ENCODE data around the gene HACD4.

The HACD4 gene

DNA sequence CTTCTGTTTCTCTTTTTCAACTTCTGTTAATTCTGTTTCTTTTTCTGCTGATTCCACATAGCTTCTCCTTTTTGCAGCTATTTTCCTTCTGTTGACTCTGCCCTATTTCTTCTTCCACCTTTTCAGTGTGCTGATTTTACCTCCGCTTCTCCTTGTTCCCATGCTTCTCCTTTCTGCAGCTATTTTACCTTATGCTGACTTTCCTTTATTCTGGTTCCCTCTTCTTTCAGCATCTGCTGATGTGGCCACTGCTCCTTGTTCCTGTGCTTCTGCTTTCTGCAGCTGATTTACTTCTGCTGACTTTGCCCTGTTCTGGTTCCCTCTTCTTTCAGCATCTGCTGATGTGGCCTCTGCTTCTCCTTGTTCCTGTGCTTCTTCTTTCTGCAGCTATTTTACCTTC lies 58.8 kb downstream of the HACD4 start:
- no peak overlapping the region for H3K27ac ChIP-seq

DNA sequence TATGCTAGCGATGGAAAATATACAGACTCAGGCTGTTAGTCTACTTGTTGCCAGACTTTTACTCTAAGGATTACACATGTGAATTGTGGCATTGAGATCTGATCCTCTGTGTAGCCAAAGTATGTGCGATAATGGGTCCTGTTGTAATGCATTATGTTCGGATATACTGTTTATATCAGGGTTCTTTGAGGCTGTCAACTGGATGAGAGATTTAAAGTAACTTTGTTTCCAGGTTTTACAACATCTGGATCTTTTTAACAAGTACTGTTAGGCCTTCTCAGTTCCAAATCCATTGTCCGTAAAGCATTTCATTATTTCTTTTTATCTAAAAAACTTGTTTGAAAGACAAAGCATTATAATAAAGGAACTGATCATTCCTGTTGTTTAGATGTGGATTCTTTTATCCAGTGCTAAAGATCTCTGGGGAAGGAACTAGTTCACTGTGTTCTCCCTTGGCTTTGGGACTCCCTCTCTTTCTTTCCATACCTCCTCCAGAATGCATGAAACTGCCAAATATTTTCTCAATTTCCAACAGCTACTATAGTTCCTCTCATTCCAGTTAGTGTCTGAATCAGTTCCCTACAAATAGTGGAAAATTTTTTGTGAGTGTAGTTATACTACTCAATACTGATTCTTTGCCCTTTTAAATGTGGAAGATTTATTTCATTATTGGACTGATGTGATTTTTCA lies 68.8 kb downstream of the HACD4 start:
- no peak overlapping the region for H3K27ac ChIP-seq
- no peak for DNase-seq (ENCODE audit: low spot score)
- TF ChIP-seq, protein P1, sequence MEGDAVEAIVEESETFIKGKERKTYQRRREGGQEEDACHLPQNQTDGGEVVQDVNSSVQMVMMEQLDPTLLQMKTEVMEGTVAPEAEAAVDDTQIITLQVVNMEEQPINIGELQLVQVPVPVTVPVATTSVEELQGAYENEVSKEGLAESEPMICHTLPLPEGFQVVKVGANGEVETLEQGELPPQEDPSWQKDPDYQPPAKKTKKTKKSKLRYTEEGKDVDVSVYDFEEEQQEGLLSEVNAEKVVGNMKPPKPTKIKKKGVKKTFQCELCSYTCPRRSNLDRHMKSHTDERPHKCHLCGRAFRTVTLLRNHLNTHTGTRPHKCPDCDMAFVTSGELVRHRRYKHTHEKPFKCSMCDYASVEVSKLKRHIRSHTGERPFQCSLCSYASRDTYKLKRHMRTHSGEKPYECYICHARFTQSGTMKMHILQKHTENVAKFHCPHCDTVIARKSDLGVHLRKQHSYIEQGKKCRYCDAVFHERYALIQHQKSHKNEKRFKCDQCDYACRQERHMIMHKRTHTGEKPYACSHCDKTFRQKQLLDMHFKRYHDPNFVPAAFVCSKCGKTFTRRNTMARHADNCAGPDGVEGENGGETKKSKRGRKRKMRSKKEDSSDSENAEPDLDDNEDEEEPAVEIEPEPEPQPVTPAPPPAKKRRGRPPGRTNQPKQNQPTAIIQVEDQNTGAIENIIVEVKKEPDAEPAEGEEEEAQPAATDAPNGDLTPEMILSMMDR (conservative IDR thresholded peaks at IDR 0.05; ENCODE audit: low read depth): no peak
- CTCF ChIA-PET: interaction anchor here (0.5 kb wide), 1 partner anchor 58 kb away, joined by 5 read pairs; no protein-coding TSS in a partner anchor
- POLR2A ChIA-PET (ENCODE audit: low non-redundant PET): no interaction called here

More for the DNA sequence above, 58.8 kb downstream of the HACD4 start:
- CTCF ChIA-PET: interaction anchor here (0.7 kb wide), 1 partner anchor 92 kb away, joined by 4 read pairs; no protein-coding TSS in a partner anchor
- TF ChIP-seq, protein P1 (conservative IDR thresholded peaks at IDR 0.05; ENCODE audit: low read depth): no peak
- POLR2A ChIA-PET (ENCODE audit: low non-redundant PET): no interaction called here
- DNase-seq (ENCODE audit: low spot score): no peak

DNA sequence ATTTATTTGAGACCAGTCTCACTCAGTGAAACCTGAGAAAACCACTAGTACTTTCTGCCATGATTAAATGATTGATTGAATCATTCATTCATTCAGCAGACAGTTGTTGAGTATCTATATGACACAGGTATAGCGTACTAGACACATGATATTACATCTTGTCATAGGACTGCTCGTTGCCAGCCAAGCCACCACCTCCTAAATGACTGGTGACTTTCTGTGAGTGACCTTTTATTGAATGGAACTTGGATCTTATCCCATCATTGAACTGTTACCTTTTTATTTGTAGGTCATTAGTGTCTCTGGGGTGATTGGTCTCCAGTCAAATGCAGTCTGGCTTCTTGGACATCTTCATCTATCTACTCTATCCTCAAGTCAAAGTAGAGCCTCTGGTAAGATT lies 80.7 kb downstream of the HACD4 start:
- DNase-seq (ENCODE audit: low spot score): no peak
- CTCF ChIA-PET: no interaction called here

More for the DNA sequence above, 80.7 kb downstream of the HACD4 start:
- H3K27ac ChIP-seq: no peak overlapping the region
- TF ChIP-seq, protein P1 (conservative IDR thresholded peaks at IDR 0.05; ENCODE audit: low read depth): no peak
- POLR2A ChIA-PET (ENCODE audit: low non-redundant PET): no interaction called here

Data from RWPE1 (cell line).